ENCODE results near the gene CDH4. TPM values are rescaled to one million over a fixed set of nuclear protein-coding genes. Genes with fewer than 3 reads are reported as not detected.

CDH4 gene
- total RNA-seq, 1 experiment from 2014 or later: not detected

DNA sequence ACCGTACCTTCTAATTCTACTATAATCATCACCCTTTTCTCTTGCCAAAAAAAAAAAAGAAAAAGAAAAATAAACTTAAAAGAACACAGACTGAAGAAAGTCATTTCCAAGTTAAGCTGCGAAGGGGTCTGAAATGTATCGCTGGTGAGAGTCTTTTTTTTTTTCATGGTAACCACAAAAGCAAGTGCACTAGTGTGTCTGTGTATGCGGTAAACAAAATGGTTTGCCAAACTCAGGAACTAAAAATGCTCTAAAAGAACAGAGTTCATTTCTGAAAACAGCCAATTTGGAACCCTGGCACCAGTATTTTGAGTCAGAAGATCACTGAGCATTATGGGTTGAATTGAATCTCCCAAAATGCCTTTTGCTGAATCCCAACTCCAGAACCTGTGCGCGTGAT, 46.6 kb downstream of the CDH4 start:
- no peaks in the 10 kb centered on the region for H3K9me3 ChIP-seq (ENCODE audit: insufficient read depth, low read depth)
- DNase-seq: no peak
- intact Hi-C loops (cut with micrococcal nuclease; ENCODE audit: unreplicated experiment): no loop called here
- POLR2A ChIA-PET (ENCODE audit: unreplicated experiment): no interaction called here
- H3K36me3 ChIP-seq (ENCODE audit: low read depth): no peaks in the 10 kb centered on the region
- no peaks in the 10 kb centered on the region for H3K79me2 ChIP-seq (ENCODE audit: low read depth)
- CTCF ChIA-PET: no interaction called here
- no peak overlapping the region for H3K4me3 ChIP-seq
- no peaks in the 10 kb centered on the region for H3K9me2 ChIP-seq (ENCODE audit: insufficient read depth)
- no peak overlapping the region for H2AFZ ChIP-seq
- H3K4me2 ChIP-seq: no peak overlapping the region
- H4K20me1 ChIP-seq (ENCODE audit: insufficient read depth): no peaks in the 10 kb centered on the region; the same call in 1 of the 2 replicates
- peaks cover 100% of the 10 kb centered on the region for H3K27me3 ChIP-seq (ENCODE audit: insufficient read depth, low read depth)
- H3K4me1 ChIP-seq (replicated peaks; ENCODE audit: insufficient read depth): no peaks in the 10 kb centered on the region
- H3K27ac ChIP-seq: no peak overlapping the region
- no TSS peak for BruUV-seq (replicated peaks)
- TF ChIP-seq EZH2 (IDR thresholded peaks at IDR 0.05; ENCODE audit: low read depth): no peak
- TF ChIP-seq, protein P1, sequence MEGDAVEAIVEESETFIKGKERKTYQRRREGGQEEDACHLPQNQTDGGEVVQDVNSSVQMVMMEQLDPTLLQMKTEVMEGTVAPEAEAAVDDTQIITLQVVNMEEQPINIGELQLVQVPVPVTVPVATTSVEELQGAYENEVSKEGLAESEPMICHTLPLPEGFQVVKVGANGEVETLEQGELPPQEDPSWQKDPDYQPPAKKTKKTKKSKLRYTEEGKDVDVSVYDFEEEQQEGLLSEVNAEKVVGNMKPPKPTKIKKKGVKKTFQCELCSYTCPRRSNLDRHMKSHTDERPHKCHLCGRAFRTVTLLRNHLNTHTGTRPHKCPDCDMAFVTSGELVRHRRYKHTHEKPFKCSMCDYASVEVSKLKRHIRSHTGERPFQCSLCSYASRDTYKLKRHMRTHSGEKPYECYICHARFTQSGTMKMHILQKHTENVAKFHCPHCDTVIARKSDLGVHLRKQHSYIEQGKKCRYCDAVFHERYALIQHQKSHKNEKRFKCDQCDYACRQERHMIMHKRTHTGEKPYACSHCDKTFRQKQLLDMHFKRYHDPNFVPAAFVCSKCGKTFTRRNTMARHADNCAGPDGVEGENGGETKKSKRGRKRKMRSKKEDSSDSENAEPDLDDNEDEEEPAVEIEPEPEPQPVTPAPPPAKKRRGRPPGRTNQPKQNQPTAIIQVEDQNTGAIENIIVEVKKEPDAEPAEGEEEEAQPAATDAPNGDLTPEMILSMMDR (conservative IDR thresholded peaks at IDR 0.05): no peak
- no peaks in the 10 kb centered on the region for H3F3A ChIP-seq (ENCODE audit: insufficient read depth, low read depth)

DNA sequence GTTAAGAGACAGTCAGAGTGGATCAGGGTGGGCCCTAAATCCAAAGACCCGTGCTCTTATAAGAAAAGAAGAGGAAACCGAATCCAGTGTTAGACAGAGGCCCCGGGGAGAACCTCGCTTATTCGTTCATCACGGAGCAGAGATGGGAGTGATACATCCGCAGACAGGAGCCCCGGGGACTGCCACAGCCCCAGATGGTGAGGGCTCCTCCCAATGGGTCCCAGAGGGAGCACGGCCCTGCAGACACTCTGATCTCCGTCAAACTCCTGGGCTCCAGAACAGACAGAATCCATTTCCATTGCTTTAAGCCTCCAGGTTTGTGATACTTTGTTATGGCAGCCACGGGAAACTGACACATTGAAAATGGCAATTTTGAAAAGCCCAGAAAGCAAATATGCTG, 47.0 kb downstream of the CDH4 start:
- H4K20me1 ChIP-seq (ENCODE audit: insufficient read depth): no peaks in the 10 kb centered on the region; the same call in 1 of the 2 replicates

DNA sequence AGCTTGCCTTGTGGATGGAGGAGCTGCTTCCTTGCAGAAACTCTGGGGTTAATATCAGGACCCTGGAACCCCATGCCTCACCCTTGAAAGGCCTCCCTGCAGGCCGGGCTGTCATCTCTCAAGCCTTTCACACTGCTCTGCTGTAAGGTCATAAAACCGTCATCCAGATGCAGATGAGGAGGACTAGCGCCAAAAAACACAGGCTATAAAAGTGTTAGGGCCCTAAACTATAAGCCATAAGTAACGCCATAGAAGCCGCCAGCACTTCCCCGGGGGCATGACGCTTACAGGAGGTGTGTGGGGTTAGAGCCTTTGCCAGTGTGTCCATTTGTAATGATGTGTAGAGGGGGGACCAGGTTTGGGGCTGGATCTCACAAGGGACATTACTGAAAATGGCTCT, 47.6 kb downstream of the CDH4 start:
- H3K4me2 ChIP-seq: no peak overlapping the region
- H3K4me3 ChIP-seq: no peak overlapping the region
- ChIA-PET CTCF (no interaction called here), POLR2A (ENCODE audit: unreplicated experiment) (no interaction called here)
- H3K79me2 ChIP-seq (ENCODE audit: low read depth): no peaks in the 10 kb centered on the region
- no peaks in the 10 kb centered on the region for H3K9me3 ChIP-seq (ENCODE audit: insufficient read depth, low read depth)
- DNase-seq: no peak
- H3K36me3 ChIP-seq (ENCODE audit: low read depth): no peaks in the 10 kb centered on the region
- BruUV-seq (replicated peaks): no TSS peak
- H2AFZ ChIP-seq: no peak overlapping the region
- TF ChIP-seq, protein P1 (conservative IDR thresholded peaks at IDR 0.05): no peak
- TF ChIP-seq EZH2 (IDR thresholded peaks at IDR 0.05; ENCODE audit: low read depth): no peak
- no peaks in the 10 kb centered on the region for H3K9me2 ChIP-seq (ENCODE audit: insufficient read depth)
- no peak overlapping the region for H3K27ac ChIP-seq
- no peaks in the 10 kb centered on the region for H4K20me1 ChIP-seq (ENCODE audit: insufficient read depth)
- intact Hi-C loops (cut with micrococcal nuclease; ENCODE audit: unreplicated experiment): no loop called here
- peaks cover 100% of the 10 kb centered on the region for H3K27me3 ChIP-seq (ENCODE audit: insufficient read depth, low read depth)
- H3K4me1 ChIP-seq (replicated peaks; ENCODE audit: insufficient read depth): no peaks in the 10 kb centered on the region
- H3F3A ChIP-seq (ENCODE audit: insufficient read depth, low read depth): no peaks in the 10 kb centered on the region

More for the DNA sequence above, 47.0 kb downstream of the CDH4 start:
- Histone ChIP-seq H3K4me1 (replicated peaks; ENCODE audit: insufficient read depth) (no peaks in the 10 kb centered on the region), H3K4me2 (no peak overlapping the region), H3K9me2 (ENCODE audit: insufficient read depth) (no peaks in the 10 kb centered on the region), H3K27me3 (ENCODE audit: insufficient read depth, low read depth) (peaks cover 100% of the 10 kb centered on the region), H3K79me2 (ENCODE audit: low read depth) (no peaks in the 10 kb centered on the region), H2AFZ (no peak overlapping the region), H3K36me3 (ENCODE audit: low read depth) (no peaks in the 10 kb centered on the region), H3K4me3 (no peak overlapping the region), H3K27ac (no peak overlapping the region), H3K9me3 (ENCODE audit: insufficient read depth, low read depth) (no peaks in the 10 kb centered on the region), H3F3A (ENCODE audit: insufficient read depth, low read depth) (no peaks in the 10 kb centered on the region)
- DNase-seq: no peak
- intact Hi-C loops (cut with micrococcal nuclease; ENCODE audit: unreplicated experiment): no loop called here
- POLR2A ChIA-PET (ENCODE audit: unreplicated experiment): no interaction called here
- BruUV-seq (replicated peaks): no TSS peak
- CTCF ChIA-PET: no interaction called here
- no peak for TF ChIP-seq EZH2 (IDR thresholded peaks at IDR 0.05; ENCODE audit: low read depth)
- TF ChIP-seq, protein P1 (conservative IDR thresholded peaks at IDR 0.05): no peak
